HepG2 (cell line): ENCODE data around the gene WFDC9. TPM values are rescaled to one million over a fixed set of nuclear protein-coding genes. Genes with fewer than 3 reads are reported as not detected.

Source experiments
- ATAC-seq: fragments of 200-7000 bp; cut with Tn5 transposase; 3 replicates; pipeline ENCODE4 v1.9.1; 2020; ENCODE audit warnings: mild to moderate bottlenecking, moderate library complexity
- BruUV-seq: library from RNA; stranded (reverse); fragments of 400-500 nt; replicated peaks from 2 replicates; lab custom pipeline; 2021; lab: Mats Ljungman, UMichigan
- CTCF ChIA-PET: fragments of 300-600 bp; formaldehyde crosslinking; extraction: SDS; loops from one replicate; lab custom pipeline; 2021; ENCODE audit warnings: low total read pairs, inconsistent platforms, low intra/inter-chr PET ratio; lab: Yijun Ruan, JAX
- POLR2A ChIA-PET: fragments of 350-600 bp; sonication (Branson Sonifier 250); formaldehyde crosslinking; loops from one replicate; lab custom pipeline; 2020; ENCODE audit warnings: antibody characterized with exemption, inconsistent platforms; lab: Yijun Ruan, JAX
- DNase-seq: peaks from one replicate; pipeline ENCODE4 v3.0.0-alpha.2; 2015; ENCODE audit warnings: low spot score
- FAIRE-seq: peaks from 3 replicates; lab custom pipeline; 2011; peaks lifted over from hg19 to GRCh38; lab: Jason Lieb, UNC
- H2AFZ ChIP-seq: one replicate; pipeline ENCODE4 v1.6.1; 2011; ENCODE audit warnings: low read length, inconsistent platforms
- H3K27ac ChIP-seq: fragments of 300-600 bp; 3 replicates; pipeline ENCODE4 v1.8.0; 2011; ENCODE audit warnings: mixed run types, mild to moderate bottlenecking, mixed read lengths, low read length, inconsistent platforms; ENCODE audit not compliant: insufficient read depth; ENCODE audit errors: extremely low read length
- H3K27me3 ChIP-seq, 2 experiments: fragments of 200-600 bp in 1 of 2; 2 replicates in 1 of 2; 3 replicates in 1 of 2; pipeline versions ENCODE4 v1.6.0 to v1.8.0; 2011; ENCODE audit warnings: low read length in 2 of 2, mild to moderate bottlenecking in 2 of 2, moderate library complexity in 2 of 2, inconsistent platforms in 1 of 2; ENCODE audit not compliant: insufficient read depth in 2 of 2, control insufficient read depth in 1 of 2
- H3K36me3 ChIP-seq, 2 experiments: fragments of 200-600 bp in 1 of 2; replicated peaks in 1 of 2; 2 replicates in 1 of 2; 3 replicates in 1 of 2; pipeline versions ENCODE4 v1.5.1 to v1.8.0; 2011; ENCODE audit warnings: low read length in 2 of 2, inconsistent platforms in 1 of 2; ENCODE audit not compliant: insufficient read depth in 2 of 2, control insufficient read depth in 1 of 2
- H3K4me1 ChIP-seq: 2 replicates; pipeline ENCODE4 v1.5.1; 2012; ENCODE audit warnings: low read length, inconsistent platforms; ENCODE audit not compliant: insufficient read depth
- H3K4me2 ChIP-seq: 2 replicates; pipeline ENCODE4 v1.6.0; 2011; ENCODE audit warnings: low read depth, low read length, inconsistent platforms
- H3K4me3 ChIP-seq, 3 experiments: fragments of 200-600 bp in 1 of 3; sonication (generic), shearing (Covaris generic) in 1 of 3; replicated peaks in 1 of 3; 2 replicates each; pipeline ENCODE4 v1.5.1; 2011 to 2016; ENCODE audit warnings: low read length in 3 of 3, inconsistent platforms in 2 of 3, low read depth in 2 of 3, mild to moderate bottlenecking in 2 of 3, control low read depth in 1 of 3, mixed read lengths in 1 of 3; ENCODE audit not compliant: insufficient read depth in 1 of 3
- H3K79me2 ChIP-seq: one replicate; pipeline ENCODE4 v1.6.1; 2011; ENCODE audit warnings: low read length, inconsistent platforms; ENCODE audit not compliant: insufficient read depth
- H3K9ac ChIP-seq: 2 replicates; pipeline ENCODE4 v1.6.0; 2011; ENCODE audit warnings: mild to moderate bottlenecking, low read depth, low read length, inconsistent platforms; ENCODE audit not compliant: insufficient read depth
- H3K9me3 ChIP-seq: 2 replicates; pipeline ENCODE4 v1.5.1; 2012; ENCODE audit warnings: mild to moderate bottlenecking, low read length
- H4K20me1 ChIP-seq: 2 replicates; pipeline ENCODE4 v1.6.0; 2011; ENCODE audit warnings: inconsistent platforms, mild to moderate bottlenecking, low read length, moderate library complexity; ENCODE audit not compliant: insufficient read depth
- AFF4 ChIP-seq: sonication (generic); formaldehyde crosslinking; IDR thresholded peaks from 2 replicates; pipeline ENCODE4 v1.4.0; 2020; ENCODE audit warnings: missing genetic modification reagents
- HDAC1 ChIP-seq: sonication (generic); formaldehyde crosslinking; IDR thresholded peaks from 2 replicates; pipeline ENCODE4 v1.5.1; 2020; ENCODE audit warnings: mild to moderate bottlenecking, missing genetic modification reagents
- HOMEZ ChIP-seq: IDR thresholded peaks from 2 replicates; pipeline ENCODE4 v1.6.1; 2016; ENCODE audit warnings: low read depth
- PREB ChIP-seq: sonication (generic); formaldehyde crosslinking; IDR thresholded peaks from 2 replicates; pipeline ENCODE4 v1.4.0; 2020; ENCODE audit warnings: missing genetic modification reagents
- ZNF136 ChIP-seq: sonication (generic); formaldehyde crosslinking; IDR thresholded peaks from 2 replicates; pipeline ENCODE4 v1.8.1; 2022; ENCODE audit warnings: low read depth, mild to moderate bottlenecking, moderate library complexity, missing genetic modification reagents
- in situ Hi-C: cut with HindIII; loops from 2 replicates; pipeline ENCODE4 v1.10.0; 2017; ENCODE audit warnings: low pct_unique_long_range_greater_than_20kb; ENCODE audit not compliant: extremely low pct_ligation_motif_present
- intact Hi-C: fragments of 100-400 bp; cut with micrococcal nuclease; formaldehyde crosslinking; loops from one replicate; pipeline ENCODE4 v1.10.0; 2022; ENCODE audit not compliant: unreplicated experiment
- polyA plus RNA-seq, 8 experiments: library from polyadenylated mRNA; depleted of rRNA in 3 of 8; stranded (reverse) in 7 of 8; unstranded in 1 of 8; fragments of >200 nt; fragmentation: Illumina TruSeq in 4 of 8; extraction: Trizol in 4 of 8; gene quantifications; 2 replicates each; pipeline versions ENCODE4 v1.2.1 to v1.2.3, GENCODE V29; 2011 to 2016; ENCODE audit warnings: low read depth in 4 of 8, missing spikeins in 1 of 8, mixed read lengths in 1 of 8; ENCODE audit not compliant: insufficient read depth in 1 of 8
- total RNA-seq, 5 experiments: library from RNA; depleted of rRNA; stranded (reverse); fragments of >200 nt; fragmentation: Illumina TruSeq; extraction: Trizol; gene quantifications; 2 replicates each; pipeline ENCODE4 v1.2.3, GENCODE V29; 2016; ENCODE audit warnings: low read depth in 1 of 5

WFDC9 gene
- total and polyA plus RNA-seq, 2 of the 13 experiments (the other 11 are each of a cell fraction or from before 2014, with no cell fraction given) = not detected

GRCh38 chr20:45679650-45680049, 48.6 kb upstream of the WFDC9 start:
- ATAC-seq = no peak
- H4K20me1 ChIP-seq = no peaks in the 10 kb centered on the region
- CTCF ChIA-PET = no interaction called here
- peaks cover 19% of the 10 kb centered on the region; the same call in 1 of the 2 replicates for H3K9me3 ChIP-seq
- POLR2A ChIA-PET = no interaction called here
- BruUV-seq = no TSS peak
- H3K4me1 ChIP-seq = no peaks in the 10 kb centered on the region
- H3K4me3 ChIP-seq = no peak overlapping the region
- H3K27ac ChIP-seq = no peak overlapping the region
- no peak for DNase-seq
- H3K36me3 ChIP-seq = no peaks in the 10 kb centered on the region
- peak; percentile 79; the same call in 1 of the 2 replicates for TF ChIP-seq ZNF136
- no peak for TF ChIP-seq HDAC1
- TF ChIP-seq PREB = no peak
- TF ChIP-seq AFF4 (CRISPR knock-in tag) = no peak
- no peak for TF ChIP-seq HOMEZ (CRISPR knock-in tag)
- no peak overlapping the region for H3K4me2 ChIP-seq
- FAIRE-seq = no peak
- in situ Hi-C loops = no loop called here
- no peaks in the 10 kb centered on the region for H3K79me2 ChIP-seq
- no peak overlapping the region for H3K9ac ChIP-seq
- H2AFZ ChIP-seq = no peak overlapping the region
- H3K27me3 ChIP-seq = no peaks in the 10 kb centered on the region
- intact Hi-C loops = no loop called here
